Epithelial cell of proximal tubule (primary cell): ENCODE measurements around the gene TREM2. TPM values are rescaled to one million over a fixed set of nuclear protein-coding genes. Genes with fewer than 3 reads are reported as not detected.

ENCODE experiments used
- DNase-seq: peaks from one replicate; pipeline ENCODE4 v3.0.0-alpha.2; 2011; ENCODE audit warnings: low read depth
- H3K4me3 ChIP-seq: 2 replicates; pipeline ENCODE4 v1.5.1; 2011; ENCODE audit warnings: low read depth, mild to moderate bottlenecking, low read length
- CTCF ChIP-seq: conservative IDR thresholded peaks from 2 replicates; pipeline ENCODE4 v1.5.1; 2012; ENCODE audit warnings: low read depth, mild to moderate bottlenecking, low read length
- total RNA-seq: library from RNA; depleted of rRNA; stranded (reverse); fragments of >200 nt; gene quantifications from 2 replicates; pipeline ENCODE4 v1.2.3, GENCODE V29; 2015

Gene TREM2
- total RNA-seq, 1 donor from 2014 or later: not detected

GRCh38 chr6:41182069-41183034 is 19.4 kb upstream of the TREM2 start:
- peak; percentile 80 for TF ChIP-seq CTCF
- H3K4me3 ChIP-seq: no peak overlapping the region
- DNase-seq: peak; percentile 12

GRCh38 chr6:41181566-41181965 is 18.6 kb upstream of the TREM2 start:
- no peak for TF ChIP-seq CTCF
- H3K4me3 ChIP-seq: no peak overlapping the region
- no peak for DNase-seq

GRCh38 chr6:41179163-41179562 is 16.2 kb upstream of the TREM2 start:
- TF ChIP-seq CTCF: no peak
- DNase-seq: no peak
- H3K4me3 ChIP-seq: no peak overlapping the region

- TF ChIP-seq CTCF: no peak
- DNase-seq: no peak
- H3K4me3 ChIP-seq: no peak overlapping the region
These were observed 14.8 kb upstream of the TREM2 start for GRCh38 chr6:41177695-41178094.

GRCh38 chr6:41177287-41177686 is 14.4 kb upstream of the TREM2 start:
- TF ChIP-seq CTCF: no peak
- no peak overlapping the region for H3K4me3 ChIP-seq
- no peak for DNase-seq

GRCh38 chr6:41176189-41176588 is 13.3 kb upstream of the TREM2 start:
- H3K4me3 ChIP-seq: no peak overlapping the region
- no peak for TF ChIP-seq CTCF
- no peak for DNase-seq

- no peak overlapping the region for H3K4me3 ChIP-seq
- no peak for TF ChIP-seq CTCF
- no peak for DNase-seq
These were observed 12.2 kb upstream of the TREM2 start for GRCh38 chr6:41175084-41175483.
